Testis (tissue), 3 donors: ENCODE measurements around the gene YIPF3. TPM values are rescaled to one million over a fixed set of nuclear protein-coding genes. Genes with fewer than 3 reads are reported as not detected.

Experiments used
- DNase-seq: peaks from one replicate; pipeline ENCODE4 v3.0.0-alpha.2; 2019
- H3K27ac ChIP-seq, 2 donors: fragments of 200-600 bp; sonication (generic); one replicate each; pipeline ENCODE4 v1.5.1; 2019
- H3K27me3 ChIP-seq: fragments of 200-600 bp; sonication (generic); one replicate; pipeline ENCODE4 v1.5.1; 2019
- H3K36me3 ChIP-seq: fragments of 200-600 bp; sonication (generic); one replicate; pipeline ENCODE4 v1.5.1; 2017; ENCODE audit warnings: low read depth; ENCODE audit errors: missing control alignments
- H3K4me1 ChIP-seq: fragments of 200-600 bp; sonication (generic); one replicate; pipeline ENCODE4 v1.5.1; 2019
- H3K4me3 ChIP-seq, 2 donors: fragments of 200-600 bp; sonication (generic); one replicate each; pipeline ENCODE4 v1.5.1; 2017 to 2019
- H3K9me3 ChIP-seq: fragments of 200-600 bp; sonication (generic); one replicate; pipeline ENCODE4 v1.5.1; 2017
- POLR2A ChIP-seq: fragments of 450-650 bp; IDR thresholded peaks from one replicate; pipeline ENCODE4 v1.6.1; 2017; ENCODE audit warnings: antibody characterized with exemption, mild to moderate bottlenecking, moderate library complexity
- WGBS, 2 donors: methylation state at CpG; one replicate each; pipeline ENCODE4 v1.1.5; 2018; 5-methylcytosine and 5-hydroxymethylcytosine counted together
- intact Hi-C: fragments of 100-400 bp; cut with DNase I; formaldehyde crosslinking; loops from one replicate; pipeline ENCODE4 v1.15.1; 2023; ENCODE audit warnings: low total_unique reads
- polyA plus RNA-seq: library from polyadenylated mRNA; stranded (reverse); fragments of 350-450 nt; fragmentation: Illumina TruSeq; extraction: RNeasy Lipid Tissue Mini Kit (QIAGEN cat#74804); gene quantifications from one replicate; pipeline ENCODE4 v1.2.3, GENCODE V29; 2014; ENCODE audit warnings: low read depth, low replicate concordance; ENCODE audit not compliant: insufficient read depth
- total RNA-seq, 2 donors: library from RNA; depleted of rRNA; stranded (reverse); fragments of >200 nt; gene quantifications; one replicate each; pipeline ENCODE4 v1.2.3, GENCODE V29; 2016
- TF ChIP-seq, protein P1 (sequence below), 3 experiments: fragments of 450-650 bp in 2 of 3; fragments of 200-600 bp in 1 of 3; sonication (generic) in 1 of 3; IDR thresholded peaks; one replicate each; pipeline ENCODE4 v1.5.1; 2016 to 2019; ENCODE audit warnings: antibody characterized with exemption in 3 of 3, mild to moderate bottlenecking in 2 of 3, moderate library complexity in 1 of 3

YIPF3 gene
- total and polyA plus RNA-seq, 3 donors from 2014 or later, result 130 to 138 (median 131) TPM

- Histone ChIP-seq H3K36me3 (peaks cover 5% of the 10 kb centered on the region), H3K27ac (peak overlapping the region; percentile 77 to 83), H3K4me3 (peak overlapping the region; percentile 81 to 92), H3K4me1 (peaks cover 23% of the 10 kb centered on the region), H3K9me3 (no peaks in the 10 kb centered on the region), H3K27me3 (no peaks in the 10 kb centered on the region)
- no peak for DNase-seq
- 3% methylated on average over 10 of the region's 10 CpGs for WGBS, 2 donors
- intact Hi-C loops, result loop anchor here (10.0 kb wide), 1 partner anchor 263 kb away; no protein-coding TSS in a partner anchor
- no peak for TF ChIP-seq POLR2A
- TF ChIP-seq, protein P1, sequence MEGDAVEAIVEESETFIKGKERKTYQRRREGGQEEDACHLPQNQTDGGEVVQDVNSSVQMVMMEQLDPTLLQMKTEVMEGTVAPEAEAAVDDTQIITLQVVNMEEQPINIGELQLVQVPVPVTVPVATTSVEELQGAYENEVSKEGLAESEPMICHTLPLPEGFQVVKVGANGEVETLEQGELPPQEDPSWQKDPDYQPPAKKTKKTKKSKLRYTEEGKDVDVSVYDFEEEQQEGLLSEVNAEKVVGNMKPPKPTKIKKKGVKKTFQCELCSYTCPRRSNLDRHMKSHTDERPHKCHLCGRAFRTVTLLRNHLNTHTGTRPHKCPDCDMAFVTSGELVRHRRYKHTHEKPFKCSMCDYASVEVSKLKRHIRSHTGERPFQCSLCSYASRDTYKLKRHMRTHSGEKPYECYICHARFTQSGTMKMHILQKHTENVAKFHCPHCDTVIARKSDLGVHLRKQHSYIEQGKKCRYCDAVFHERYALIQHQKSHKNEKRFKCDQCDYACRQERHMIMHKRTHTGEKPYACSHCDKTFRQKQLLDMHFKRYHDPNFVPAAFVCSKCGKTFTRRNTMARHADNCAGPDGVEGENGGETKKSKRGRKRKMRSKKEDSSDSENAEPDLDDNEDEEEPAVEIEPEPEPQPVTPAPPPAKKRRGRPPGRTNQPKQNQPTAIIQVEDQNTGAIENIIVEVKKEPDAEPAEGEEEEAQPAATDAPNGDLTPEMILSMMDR (IDR thresholded peaks at IDR 0.05), result no peak
Observed at GRCh38 chr6:43517505-43518357, 1.0 kb upstream of the YIPF3 start.

DNA sequence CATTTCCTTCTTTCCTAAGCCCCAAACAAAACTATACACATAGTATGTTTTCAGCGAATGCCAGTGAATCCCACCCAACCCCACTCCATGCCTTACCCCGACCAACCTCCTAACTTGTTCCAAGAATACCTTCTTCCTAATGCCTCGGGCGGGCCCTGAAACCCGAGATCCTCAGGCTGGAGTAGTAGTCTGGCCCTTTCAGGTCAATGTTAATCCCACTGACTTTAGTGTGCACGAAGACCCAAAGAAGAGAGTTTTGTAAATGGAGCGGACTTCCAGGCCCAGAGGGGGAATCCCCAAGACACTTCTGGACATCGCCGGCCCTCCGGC is 394 bp downstream of the YIPF3 start:
- intact Hi-C loops, result loop anchor here (10.0 kb wide), 1 partner anchor 262 kb away; no protein-coding TSS in a partner anchor
- DNase-seq, result no peak
- Histone ChIP-seq H3K27ac (peak overlapping the region; percentile 77 to 83), H3K9me3 (no peaks in the 10 kb centered on the region), H3K4me3 (peak overlapping the region; percentile 81 to 92), H3K4me1 (peaks cover 23% of the 10 kb centered on the region), H3K27me3 (no peaks in the 10 kb centered on the region), H3K36me3 (no peaks in the 10 kb centered on the region)
- 0 to 1% methylated on average over 7 to 10 of the region's 10 CpGs for WGBS, 2 donors
- no peak for TF ChIP-seq POLR2A
- TF ChIP-seq, protein P1 (IDR thresholded peaks at IDR 0.05), result no peak

DNA sequence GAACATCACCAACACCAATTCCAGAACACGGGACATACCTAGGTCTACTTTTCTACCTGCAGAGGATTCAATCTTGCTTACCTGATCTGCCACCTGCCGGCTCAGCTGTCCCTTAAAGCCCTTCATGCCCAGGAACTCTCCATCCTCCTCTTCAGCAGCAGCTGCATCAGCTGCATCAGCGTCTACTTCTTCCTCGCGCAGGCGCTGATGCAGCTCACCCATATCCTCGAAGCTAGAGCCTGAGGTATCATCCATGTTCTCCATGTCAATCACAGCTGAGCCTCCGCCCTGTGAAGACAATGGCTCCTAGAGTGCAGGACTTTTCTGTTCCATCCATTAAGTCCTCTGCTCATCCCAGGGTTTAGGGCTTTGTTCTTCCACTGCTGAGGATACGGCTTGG is 918 bp downstream of the YIPF3 start:
- peak overlapping the region; percentile 81 to 92 for H3K4me3 ChIP-seq
- H3K27me3 ChIP-seq, result no peaks in the 10 kb centered on the region
- H3K27ac ChIP-seq, result no peak overlapping the region
- 38 to 63% methylated on average over 9 of the region's 9 CpGs for WGBS, 2 donors
- H3K4me1 ChIP-seq, result peaks cover 24% of the 10 kb centered on the region
- no peaks in the 10 kb centered on the region for H3K36me3 ChIP-seq
- no peaks in the 10 kb centered on the region for H3K9me3 ChIP-seq
- no peak for DNase-seq
- intact Hi-C loops, result loop anchor here (10.0 kb wide), 1 partner anchor 261 kb away; no protein-coding TSS in a partner anchor
- TF ChIP-seq POLR2A, result no peak
- TF ChIP-seq, protein P1 (IDR thresholded peaks at IDR 0.05), result no peak

GRCh38 chr6:43511824-43512415 is 4.8 kb downstream of the YIPF3 start:
- Histone ChIP-seq H3K27ac (no peak overlapping the region), H3K4me1 (peaks cover 26% of the 10 kb centered on the region), H3K9me3 (no peaks in the 10 kb centered on the region), H3K4me3 (no peak overlapping the region), H3K27me3 (no peaks in the 10 kb centered on the region), H3K36me3 (no peaks in the 10 kb centered on the region)
- 74 to 83% methylated on average over 11 of the region's 11 CpGs for WGBS, 2 donors
- no peak for TF ChIP-seq POLR2A
- TF ChIP-seq, protein P1 (IDR thresholded peaks at IDR 0.05), result no peak
- no peak for DNase-seq
- intact Hi-C loops, result loop anchor here (10.0 kb wide), 1 partner anchor 257 kb away; no protein-coding TSS in a partner anchor
